Right forelimb (tissue), 1 donor: ENCODE measurements around the gene PROS1.
"Not testable (repeated sequence)": the region's sequence is repeated elsewhere in the genome, so short reads cannot be mapped to it uniquely, and the experiment has no call there.

Source experiments
- DNase-seq: peaks from one replicate; pipeline ENCODE4 v3.0.0-alpha.2; 2018

Gene PROS1

DNA sequence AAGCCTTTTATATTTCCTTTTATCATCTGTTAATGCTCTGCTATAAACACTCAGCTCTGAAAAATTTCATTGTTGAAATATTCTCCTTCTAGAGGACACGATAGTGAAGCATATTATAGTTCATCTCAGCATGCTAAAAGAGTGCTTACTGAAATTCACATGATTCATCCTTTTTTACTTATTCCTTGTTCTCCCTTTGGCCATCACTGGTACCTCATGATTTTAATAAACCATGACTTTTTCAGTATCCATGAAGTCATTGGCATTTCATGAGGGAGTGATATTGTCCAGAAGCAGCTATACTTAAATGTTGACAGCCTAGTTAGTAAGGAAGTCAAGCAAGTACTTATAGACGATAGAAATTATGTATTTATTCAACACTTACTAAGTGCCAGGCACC lies 112.7 kb downstream of the PROS1 start:
- DNase-seq: no peak

- no peak for DNase-seq
Observed at GRCh38 chr3:93855401-93855800, 118.3 kb downstream of the PROS1 start.

GRCh38 chr3:93852228-93852627 lies 121.5 kb downstream of the PROS1 start:
- DNase-seq: not testable (repeated sequence)

DNA sequence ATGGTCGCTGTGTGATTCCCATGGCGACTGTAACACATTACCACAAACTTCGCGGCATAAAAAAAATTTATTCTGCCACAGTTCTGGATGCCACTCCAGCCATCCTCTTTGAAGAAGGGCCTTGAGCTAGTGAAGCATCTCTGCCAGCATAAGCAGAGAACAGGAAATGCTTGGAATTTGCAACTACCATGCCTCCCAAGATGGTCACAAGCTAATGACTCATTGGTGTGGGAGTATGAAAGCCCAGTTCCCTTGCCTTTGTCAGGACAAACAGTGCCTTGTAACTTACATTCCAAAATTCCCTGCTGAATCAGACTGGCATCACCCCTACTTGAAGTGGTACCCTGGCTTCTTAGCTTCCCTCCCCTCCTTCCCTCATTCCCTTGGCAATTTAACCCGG lies 129.7 kb downstream of the PROS1 start:
- DNase-seq: no peak

- DNase-seq: not testable (repeated sequence)
Observed at GRCh38 chr3:93839193-93839592, 134.5 kb downstream of the PROS1 start.
